DND-41 (cell line): ENCODE measurements around the gene USP22.

Source experiments
- ATAC-seq: fragments of 200-7000 bp; cut with Tn5 transposase; 3 replicates; pipeline ENCODE4 v1.9.1; 2021; ENCODE audit warnings: low read depth; ENCODE audit not compliant: insufficient read depth
- DNase-seq: peaks from one replicate; pipeline ENCODE4 v3.0.0-alpha.2; 2020
- H2AFZ ChIP-seq: 2 replicates; pipeline ENCODE4 v1.6.0; 2012; ENCODE audit warnings: low read depth, low read length
- H3K27ac ChIP-seq: 2 replicates; pipeline ENCODE4 v1.5.1; 2012; ENCODE audit warnings: low read length, inconsistent platforms
- H3K27me3 ChIP-seq: fragments of 200-600 bp; sonication (generic); 2 replicates; pipeline ENCODE4 v1.6.0; 2012; ENCODE audit warnings: low read length, mild to moderate bottlenecking, inconsistent platforms; ENCODE audit not compliant: insufficient read depth, poor library complexity
- H3K36me3 ChIP-seq: 2 replicates; pipeline ENCODE4 v1.5.1; 2012; ENCODE audit warnings: low read length, inconsistent platforms; ENCODE audit not compliant: insufficient read depth
- H3K4me1 ChIP-seq: 2 replicates; pipeline ENCODE4 v1.5.1; 2012; ENCODE audit warnings: mild to moderate bottlenecking, low read length; ENCODE audit not compliant: insufficient read depth
- H3K4me2 ChIP-seq: 2 replicates; pipeline ENCODE4 v1.6.0; 2012; ENCODE audit warnings: mild to moderate bottlenecking, moderate library complexity, low read length, inconsistent platforms; ENCODE audit not compliant: insufficient read depth
- H3K4me3 ChIP-seq, 2 experiments: fragments of 200-600 bp in 1 of 2; shearing (Covaris generic) in 1 of 2; 2 replicates each; pipeline ENCODE4 v1.5.1; 2012 to 2016; ENCODE audit warnings: inconsistent platforms in 2 of 2, low read length in 2 of 2, mild to moderate bottlenecking in 2 of 2, low read depth in 1 of 2, moderate library complexity in 1 of 2
- H3K79me2 ChIP-seq: 2 replicates; pipeline ENCODE4 v1.6.0; 2012; ENCODE audit warnings: low read length, inconsistent platforms; ENCODE audit not compliant: insufficient read depth
- H3K9ac ChIP-seq: 2 replicates; pipeline ENCODE4 v1.6.0; 2012; ENCODE audit warnings: low read depth, mild to moderate bottlenecking, inconsistent platforms, low read length, moderate library complexity
- H3K9me3 ChIP-seq: 2 replicates; pipeline ENCODE4 v1.5.1; 2012; ENCODE audit warnings: low read length, moderate library complexity, mild to moderate bottlenecking, inconsistent platforms; ENCODE audit not compliant: insufficient read depth, severe bottlenecking
- H4K20me1 ChIP-seq: 2 replicates; pipeline ENCODE4 v1.6.0; 2012; ENCODE audit warnings: low read length; ENCODE audit not compliant: insufficient read depth
- CTCF ChIP-seq: IDR thresholded peaks from 2 replicates; pipeline ENCODE4 v1.5.1; 2012; ENCODE audit warnings: borderline replicate concordance, low read length, moderate library complexity, mild to moderate bottlenecking; ENCODE audit not compliant: poor library complexity, severe bottlenecking; ENCODE audit errors: extremely low read depth
- EZH2 ChIP-seq: IDR thresholded peaks from 3 replicates; pipeline ENCODE4 v1.6.1; 2012; ENCODE audit warnings: borderline replicate concordance, low read depth, mild to moderate bottlenecking, moderate library complexity, low read length, inconsistent platforms; ENCODE audit not compliant: severe bottlenecking

Gene USP22

GRCh38 chr17:20955427-20956323 is 87.1 kb downstream of the USP22 start:
- Histone ChIP-seq H3K4me3 (no peak overlapping the region), H2AFZ (no peak overlapping the region), H3K27me3 (peaks cover 10% of the 10 kb centered on the region), H3K36me3 (no peaks in the 10 kb centered on the region), H3K9ac (no peak overlapping the region), H3K9me3 (no peaks in the 10 kb centered on the region), H3K4me1 (no peaks in the 10 kb centered on the region), H3K27ac (no peak overlapping the region), H3K79me2 (no peaks in the 10 kb centered on the region), H3K4me2 (no peak overlapping the region), H4K20me1 (no peaks in the 10 kb centered on the region)
- DNase-seq (no peak), ATAC-seq (no peak)
- TF ChIP-seq CTCF (no peak), EZH2 (no peak)

GRCh38 chr17:20954794-20955193 is 88.0 kb downstream of the USP22 start:
- H3K4me3 ChIP-seq = no peak overlapping the region
- no peak overlapping the region for H2AFZ ChIP-seq
- DNase-seq (no peak), ATAC-seq (no peak)
- H3K27me3 ChIP-seq = peaks cover 10% of the 10 kb centered on the region
- TF ChIP-seq CTCF (no peak), EZH2 (no peak)
- no peaks in the 10 kb centered on the region for H3K79me2 ChIP-seq
- no peaks in the 10 kb centered on the region for H3K9me3 ChIP-seq
- no peak overlapping the region for H3K4me2 ChIP-seq
- H4K20me1 ChIP-seq = no peaks in the 10 kb centered on the region
- no peak overlapping the region for H3K27ac ChIP-seq
- no peaks in the 10 kb centered on the region for H3K36me3 ChIP-seq
- no peaks in the 10 kb centered on the region for H3K4me1 ChIP-seq
- no peak overlapping the region for H3K9ac ChIP-seq

GRCh38 chr17:20952183-20952582 is 90.6 kb downstream of the USP22 start:
- Histone ChIP-seq H3K79me2 (no peaks in the 10 kb centered on the region), H3K4me1 (no peaks in the 10 kb centered on the region), H4K20me1 (no peaks in the 10 kb centered on the region), H3K27ac (no peak overlapping the region), H3K4me3 (no peak overlapping the region), H3K27me3 (peaks cover 12% of the 10 kb centered on the region), H3K9ac (no peak overlapping the region), H2AFZ (no peak overlapping the region), H3K36me3 (no peaks in the 10 kb centered on the region), H3K4me2 (no peak overlapping the region), H3K9me3 (no peaks in the 10 kb centered on the region)
- no peak for DNase-seq
- no peak for ATAC-seq
- TF ChIP-seq CTCF = no peak
- TF ChIP-seq EZH2 = no peak
